Sigmoid colon (tissue), 4 donors: ENCODE measurements around the gene DHCR7.

Experiments used
- POLR2AphosphoS5 ChIP-seq, 4 donors: sonication (generic); formaldehyde crosslinking; IDR thresholded peaks; one replicate each; pipeline ENCODE4 v1.6.1; 2017; ENCODE audit warnings: antibody characterized with exemption in 4 of 4
- TF ChIP-seq, protein P1 (sequence below), 4 experiments: fragments of 450-650 bp in 3 of 4; fragments of 200-600 bp in 1 of 4; IDR thresholded peaks; one replicate each; pipeline ENCODE4 v1.5.1; 2016 to 2019; ENCODE audit warnings: antibody characterized with exemption in 4 of 4, mild to moderate bottlenecking in 3 of 4, moderate library complexity in 2 of 4

DNA sequence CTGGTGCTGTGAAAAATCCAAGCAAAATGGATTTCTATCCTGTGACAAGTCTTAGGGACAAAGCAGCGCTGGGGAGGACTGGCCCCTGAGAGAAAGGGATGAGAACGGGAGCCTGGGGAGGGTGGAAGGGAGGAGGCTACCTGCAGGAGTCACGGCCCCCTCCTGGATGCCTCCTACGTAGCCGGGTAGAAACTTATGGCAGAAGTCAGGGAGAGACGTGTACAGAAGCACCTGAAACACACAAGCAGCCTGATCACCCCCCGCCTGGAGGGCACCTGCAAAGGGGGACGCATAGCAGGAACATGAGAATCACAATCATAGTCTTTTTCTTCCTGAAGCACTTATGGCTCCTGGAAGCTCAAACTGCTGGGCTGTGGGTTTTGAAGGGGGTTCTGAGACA is 6.1 kb downstream of the DHCR7 start:
- TF ChIP-seq, protein P1, sequence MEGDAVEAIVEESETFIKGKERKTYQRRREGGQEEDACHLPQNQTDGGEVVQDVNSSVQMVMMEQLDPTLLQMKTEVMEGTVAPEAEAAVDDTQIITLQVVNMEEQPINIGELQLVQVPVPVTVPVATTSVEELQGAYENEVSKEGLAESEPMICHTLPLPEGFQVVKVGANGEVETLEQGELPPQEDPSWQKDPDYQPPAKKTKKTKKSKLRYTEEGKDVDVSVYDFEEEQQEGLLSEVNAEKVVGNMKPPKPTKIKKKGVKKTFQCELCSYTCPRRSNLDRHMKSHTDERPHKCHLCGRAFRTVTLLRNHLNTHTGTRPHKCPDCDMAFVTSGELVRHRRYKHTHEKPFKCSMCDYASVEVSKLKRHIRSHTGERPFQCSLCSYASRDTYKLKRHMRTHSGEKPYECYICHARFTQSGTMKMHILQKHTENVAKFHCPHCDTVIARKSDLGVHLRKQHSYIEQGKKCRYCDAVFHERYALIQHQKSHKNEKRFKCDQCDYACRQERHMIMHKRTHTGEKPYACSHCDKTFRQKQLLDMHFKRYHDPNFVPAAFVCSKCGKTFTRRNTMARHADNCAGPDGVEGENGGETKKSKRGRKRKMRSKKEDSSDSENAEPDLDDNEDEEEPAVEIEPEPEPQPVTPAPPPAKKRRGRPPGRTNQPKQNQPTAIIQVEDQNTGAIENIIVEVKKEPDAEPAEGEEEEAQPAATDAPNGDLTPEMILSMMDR (IDR thresholded peaks at IDR 0.05), result no peak
- TF ChIP-seq POLR2AphosphoS5 (IDR thresholded peaks at IDR 0.05), result no peak
